DOHH2 (cell line): ENCODE data around the gene GNAT1.

Source experiments
- H3F3A ChIP-seq: fragments of 200-600 bp; sonication (generic), shearing (Covaris generic); 2 replicates; pipeline ENCODE4 v1.6.0; 2016; ENCODE audit warnings: antibody characterized with exemption, mild to moderate bottlenecking; ENCODE audit not compliant: control insufficient read depth, insufficient read depth
- H3K27ac ChIP-seq: fragments of 200-600 bp; sonication (generic); 2 replicates; pipeline ENCODE4 v1.5.1; 2014; ENCODE audit warnings: low read depth, mild to moderate bottlenecking, low read length, moderate library complexity
- H3K27me3 ChIP-seq: fragments of 200-600 bp; sonication (generic); 2 replicates; pipeline ENCODE4 v1.6.1; 2014; ENCODE audit warnings: mild to moderate bottlenecking, low read length, mixed read lengths; ENCODE audit not compliant: control insufficient read depth
- H3K36me3 ChIP-seq: fragments of 200-600 bp; sonication (generic); 2 replicates; pipeline ENCODE4 v1.6.1; 2014; ENCODE audit warnings: mild to moderate bottlenecking, low read length, moderate library complexity, mixed read lengths; ENCODE audit not compliant: control insufficient read depth
- H3K4me1 ChIP-seq: fragments of 200-600 bp; sonication (generic); 2 replicates; pipeline ENCODE4 v1.6.1; 2014; ENCODE audit warnings: mild to moderate bottlenecking, low read length, mixed read lengths; ENCODE audit not compliant: control insufficient read depth
- H3K4me2 ChIP-seq: fragments of 200-600 bp; sonication (generic); 2 replicates; pipeline ENCODE4 v1.6.0; 2014; ENCODE audit warnings: mild to moderate bottlenecking, low read length, moderate library complexity
- H3K4me3 ChIP-seq: fragments of 200-600 bp; sonication (generic); 2 replicates; pipeline ENCODE4 v1.5.1; 2014; ENCODE audit warnings: mild to moderate bottlenecking, low read length, mixed read lengths
- H3K79me2 ChIP-seq: fragments of 200-600 bp; sonication (generic); 2 replicates; pipeline ENCODE4 v1.6.1; 2014; ENCODE audit warnings: mild to moderate bottlenecking, low read length, mixed read lengths; ENCODE audit not compliant: control insufficient read depth
- H3K9me2 ChIP-seq: fragments of 200-600 bp; sonication (generic); replicated peaks from 2 replicates; pipeline ENCODE4 v1.6.1; 2014; ENCODE audit warnings: mild to moderate bottlenecking, low read length, mixed read lengths; ENCODE audit not compliant: control insufficient read depth
- H3K9me3 ChIP-seq: fragments of 200-600 bp; sonication (generic); 2 replicates; pipeline ENCODE4 v1.6.1; 2014; ENCODE audit warnings: antibody characterized with exemption, low read length, mixed read lengths; ENCODE audit not compliant: control insufficient read depth, insufficient read depth
- H4K20me1 ChIP-seq: fragments of 200-600 bp; sonication (generic); 2 replicates; pipeline ENCODE4 v1.6.0; 2014; ENCODE audit warnings: low read depth, mild to moderate bottlenecking, antibody characterized with exemption, low read length, moderate library complexity; ENCODE audit not compliant: control insufficient read depth, insufficient read depth
- EZH2phosphoT487 ChIP-seq: fragments of 200-600 bp; sonication (generic); IDR thresholded peaks from 2 replicates; pipeline ENCODE4 v1.6.1; 2017; ENCODE audit warnings: borderline replicate concordance, mild to moderate bottlenecking, antibody characterized with exemption, low read length, moderate library complexity, mixed read lengths
- TF ChIP-seq, protein P1 (sequence below): fragments of 200-600 bp; sonication (generic); IDR thresholded peaks from one replicate; pipeline ENCODE4 v1.5.1; 2014; ENCODE audit warnings: antibody characterized with exemption, mild to moderate bottlenecking, low read depth, low read length; ENCODE audit not compliant: poor library complexity, severe bottlenecking

The GNAT1 gene

DNA sequence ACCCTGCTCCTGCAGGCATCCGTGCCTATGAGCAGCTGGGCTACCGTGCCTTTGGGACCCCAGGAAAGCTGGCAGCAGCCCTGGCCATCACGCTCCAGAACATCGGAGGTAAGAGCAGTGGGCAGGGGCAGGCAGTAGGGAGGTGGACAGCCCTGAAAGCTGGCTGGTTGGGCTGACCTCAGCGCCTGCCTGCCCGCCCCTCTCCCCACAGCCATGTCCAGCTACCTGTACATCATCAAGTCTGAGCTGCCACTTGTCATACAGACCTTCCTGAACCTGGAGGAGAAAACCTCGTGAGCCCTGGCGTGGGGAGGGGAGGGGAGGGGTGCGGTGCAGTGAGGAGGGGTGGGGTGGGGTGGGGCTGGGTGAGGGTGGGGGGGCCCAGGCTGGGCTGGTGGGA lies 24.1 kb downstream of the GNAT1 start:
- H3K9me2 ChIP-seq = no peaks in the 10 kb centered on the region
- no peak overlapping the region for H3K4me3 ChIP-seq
- 0 out of 2 replicates have a peak, but pooled peaks cover 3% of the 10 kb centered on the region for H4K20me1 ChIP-seq
- H3K4me2 ChIP-seq = no peak overlapping the region
- no peaks in the 10 kb centered on the region for H3K9me3 ChIP-seq
- H3K27ac ChIP-seq = no peak overlapping the region
- no peaks in the 10 kb centered on the region for H3K79me2 ChIP-seq
- no peaks in the 10 kb centered on the region for H3F3A ChIP-seq
- no peaks in the 10 kb centered on the region for H3K36me3 ChIP-seq
- H3K4me1 ChIP-seq = peaks cover under 1% of the 10 kb centered on the region; the same call in 1 of the 2 replicates
- TF ChIP-seq, protein P1, sequence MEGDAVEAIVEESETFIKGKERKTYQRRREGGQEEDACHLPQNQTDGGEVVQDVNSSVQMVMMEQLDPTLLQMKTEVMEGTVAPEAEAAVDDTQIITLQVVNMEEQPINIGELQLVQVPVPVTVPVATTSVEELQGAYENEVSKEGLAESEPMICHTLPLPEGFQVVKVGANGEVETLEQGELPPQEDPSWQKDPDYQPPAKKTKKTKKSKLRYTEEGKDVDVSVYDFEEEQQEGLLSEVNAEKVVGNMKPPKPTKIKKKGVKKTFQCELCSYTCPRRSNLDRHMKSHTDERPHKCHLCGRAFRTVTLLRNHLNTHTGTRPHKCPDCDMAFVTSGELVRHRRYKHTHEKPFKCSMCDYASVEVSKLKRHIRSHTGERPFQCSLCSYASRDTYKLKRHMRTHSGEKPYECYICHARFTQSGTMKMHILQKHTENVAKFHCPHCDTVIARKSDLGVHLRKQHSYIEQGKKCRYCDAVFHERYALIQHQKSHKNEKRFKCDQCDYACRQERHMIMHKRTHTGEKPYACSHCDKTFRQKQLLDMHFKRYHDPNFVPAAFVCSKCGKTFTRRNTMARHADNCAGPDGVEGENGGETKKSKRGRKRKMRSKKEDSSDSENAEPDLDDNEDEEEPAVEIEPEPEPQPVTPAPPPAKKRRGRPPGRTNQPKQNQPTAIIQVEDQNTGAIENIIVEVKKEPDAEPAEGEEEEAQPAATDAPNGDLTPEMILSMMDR = no peak
- TF ChIP-seq EZH2phosphoT487 = no peak
- H3K27me3 ChIP-seq = peaks cover 7% of the 10 kb centered on the region

DNA sequence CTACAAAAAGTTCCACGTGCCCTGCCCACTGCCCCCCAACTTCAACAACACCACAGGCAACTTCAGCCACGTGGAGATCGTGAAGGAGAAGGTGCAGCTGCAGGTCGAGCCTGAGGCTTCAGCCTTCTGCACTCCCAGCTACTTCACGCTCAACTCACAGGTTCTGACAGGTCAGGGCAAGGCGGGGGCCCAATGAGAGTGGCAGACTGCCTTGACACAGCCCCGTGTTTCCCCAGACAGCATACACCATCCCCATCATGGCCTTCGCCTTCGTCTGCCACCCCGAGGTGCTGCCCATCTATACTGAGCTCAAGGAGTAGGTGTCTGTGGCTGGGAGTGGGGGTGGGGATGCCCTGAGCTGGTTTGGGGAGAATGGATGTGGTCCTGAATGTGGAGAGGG lies 26.3 kb downstream of the GNAT1 start:
- H3K27ac ChIP-seq = no peak overlapping the region
- no peaks in the 10 kb centered on the region for H3F3A ChIP-seq
- H3K4me3 ChIP-seq = no peak overlapping the region
- H4K20me1 ChIP-seq = no peaks in the 10 kb centered on the region
- H3K27me3 ChIP-seq = peaks cover 2% of the 10 kb centered on the region; the same call in 1 of the 2 replicates
- H3K36me3 ChIP-seq = no peaks in the 10 kb centered on the region
- no peak overlapping the region for H3K4me2 ChIP-seq
- no peaks in the 10 kb centered on the region for H3K9me3 ChIP-seq
- H3K79me2 ChIP-seq = no peaks in the 10 kb centered on the region
- H3K4me1 ChIP-seq = peaks cover 13% of the 10 kb centered on the region
- TF ChIP-seq, protein P1 = no peak
- no peak for TF ChIP-seq EZH2phosphoT487
- no peaks in the 10 kb centered on the region for H3K9me2 ChIP-seq

DNA sequence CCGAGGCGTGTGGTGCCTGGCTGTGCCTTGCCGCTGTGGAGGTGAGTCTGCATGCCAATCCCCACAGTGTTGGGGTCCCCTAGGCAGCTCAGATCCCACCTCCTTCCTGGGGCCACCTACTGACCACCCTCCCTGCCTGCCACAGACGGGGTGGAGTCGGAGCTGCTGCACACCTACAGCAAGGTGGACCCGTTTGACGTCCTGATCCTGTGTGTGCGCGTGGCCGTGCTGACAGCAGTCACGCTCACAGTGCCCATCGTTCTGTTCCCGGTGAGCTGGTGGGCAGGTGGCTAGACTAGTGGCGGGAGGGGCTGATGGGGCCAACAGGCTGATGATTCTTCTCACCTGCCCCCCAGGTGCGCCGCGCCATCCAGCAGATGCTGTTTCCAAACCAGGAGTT lies 27.0 kb downstream of the GNAT1 start:
- Histone ChIP-seq H3K4me1 (peaks cover 13% of the 10 kb centered on the region), H3K4me2 (no peak overlapping the region), H3K36me3 (no peaks in the 10 kb centered on the region), H4K20me1 (no peaks in the 10 kb centered on the region), H3K27me3 (peaks cover 2% of the 10 kb centered on the region; the same call in 1 of the 2 replicates), H3K9me2 (no peaks in the 10 kb centered on the region), H3K27ac (no peak overlapping the region), H3F3A (no peaks in the 10 kb centered on the region), H3K4me3 (no peak overlapping the region), H3K79me2 (no peaks in the 10 kb centered on the region), H3K9me3 (no peaks in the 10 kb centered on the region)
- TF ChIP-seq, protein P1 = no peak

DNA sequence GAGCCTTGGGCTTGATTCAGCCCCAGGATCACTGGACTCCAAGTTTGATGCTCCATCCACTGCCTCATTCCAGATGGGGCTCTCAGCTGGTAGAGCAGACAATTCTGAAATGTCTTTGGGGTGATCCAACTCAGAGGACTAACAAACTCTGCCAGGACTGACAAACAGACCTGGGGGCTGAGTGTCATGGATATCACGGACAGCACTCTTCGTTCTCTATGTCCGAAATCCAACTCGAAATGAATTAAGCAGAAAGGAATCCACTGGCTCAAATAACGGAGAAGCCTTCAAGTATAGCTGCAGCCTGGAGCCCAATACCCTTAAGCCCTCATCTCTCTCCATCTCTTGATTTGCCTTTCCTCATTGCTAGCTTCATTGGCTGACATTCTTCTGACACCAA lies 27.9 kb downstream of the GNAT1 start:
- no peak overlapping the region for H3K4me3 ChIP-seq
- H3K79me2 ChIP-seq = no peaks in the 10 kb centered on the region
- no peak overlapping the region for H3K4me2 ChIP-seq
- H3F3A ChIP-seq = no peaks in the 10 kb centered on the region
- no peaks in the 10 kb centered on the region for H3K36me3 ChIP-seq
- no peak for TF ChIP-seq EZH2phosphoT487
- H3K27ac ChIP-seq = no peak overlapping the region
- H3K4me1 ChIP-seq = peaks cover 13% of the 10 kb centered on the region
- peaks cover 2% of the 10 kb centered on the region; the same call in 1 of the 2 replicates for H3K27me3 ChIP-seq
- no peaks in the 10 kb centered on the region for H3K9me3 ChIP-seq
- no peaks in the 10 kb centered on the region for H3K9me2 ChIP-seq
- H4K20me1 ChIP-seq = no peaks in the 10 kb centered on the region
